Measurements from ENCODE around the gene SLC22A23.

DNA sequence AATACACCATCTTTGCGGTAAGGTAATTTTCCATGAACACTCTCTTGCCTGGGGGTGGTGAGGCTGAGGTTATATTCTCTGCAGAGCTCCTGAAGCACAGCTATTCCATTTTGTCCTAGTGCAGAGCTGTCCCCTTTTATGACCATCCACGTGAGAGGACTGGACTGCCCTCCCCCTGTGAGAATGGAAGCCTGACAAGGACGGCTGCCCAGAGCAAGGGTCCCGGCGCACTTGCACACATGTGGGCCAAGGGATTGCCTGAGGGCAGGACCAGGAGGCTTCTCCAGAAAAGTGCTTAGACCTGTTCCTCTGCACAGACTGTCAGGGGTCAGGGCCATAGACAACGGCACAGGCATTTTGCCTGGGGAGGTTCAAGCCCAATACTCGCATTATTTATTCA is 48.2 kb downstream of the SLC22A23 start:
- no peak for TF ChIP-seq CTCF (conservative IDR thresholded peaks at IDR 0.05; ENCODE audit: low read length)
- no peak for TF ChIP-seq EZH2phosphoT487 (IDR thresholded peaks at IDR 0.05; ENCODE audit: borderline replicate concordance, low read depth, low read length)
